DOHH2 (cell line): ENCODE measurements around the gene TBX20.

Experiments used
- H3F3A ChIP-seq: fragments of 200-600 bp; sonication (generic), shearing (Covaris generic); 2 replicates; pipeline ENCODE4 v1.6.0; 2016; ENCODE audit warnings: antibody characterized with exemption, mild to moderate bottlenecking; ENCODE audit not compliant: control insufficient read depth, insufficient read depth
- H3K27ac ChIP-seq: fragments of 200-600 bp; sonication (generic); 2 replicates; pipeline ENCODE4 v1.5.1; 2014; ENCODE audit warnings: low read depth, mild to moderate bottlenecking, low read length, moderate library complexity
- H3K27me3 ChIP-seq: fragments of 200-600 bp; sonication (generic); 2 replicates; pipeline ENCODE4 v1.6.1; 2014; ENCODE audit warnings: mild to moderate bottlenecking, low read length, mixed read lengths; ENCODE audit not compliant: control insufficient read depth
- H3K36me3 ChIP-seq: fragments of 200-600 bp; sonication (generic); 2 replicates; pipeline ENCODE4 v1.6.1; 2014; ENCODE audit warnings: mild to moderate bottlenecking, low read length, moderate library complexity, mixed read lengths; ENCODE audit not compliant: control insufficient read depth
- H3K4me1 ChIP-seq: fragments of 200-600 bp; sonication (generic); 2 replicates; pipeline ENCODE4 v1.6.1; 2014; ENCODE audit warnings: mild to moderate bottlenecking, low read length, mixed read lengths; ENCODE audit not compliant: control insufficient read depth
- H3K4me2 ChIP-seq: fragments of 200-600 bp; sonication (generic); 2 replicates; pipeline ENCODE4 v1.6.0; 2014; ENCODE audit warnings: mild to moderate bottlenecking, low read length, moderate library complexity
- H3K4me3 ChIP-seq: fragments of 200-600 bp; sonication (generic); 2 replicates; pipeline ENCODE4 v1.5.1; 2014; ENCODE audit warnings: mild to moderate bottlenecking, low read length, mixed read lengths
- H3K79me2 ChIP-seq: fragments of 200-600 bp; sonication (generic); 2 replicates; pipeline ENCODE4 v1.6.1; 2014; ENCODE audit warnings: mild to moderate bottlenecking, low read length, mixed read lengths; ENCODE audit not compliant: control insufficient read depth
- H3K9me2 ChIP-seq: fragments of 200-600 bp; sonication (generic); replicated peaks from 2 replicates; pipeline ENCODE4 v1.6.1; 2014; ENCODE audit warnings: mild to moderate bottlenecking, low read length, mixed read lengths; ENCODE audit not compliant: control insufficient read depth
- H3K9me3 ChIP-seq: fragments of 200-600 bp; sonication (generic); 2 replicates; pipeline ENCODE4 v1.6.1; 2014; ENCODE audit warnings: antibody characterized with exemption, low read length, mixed read lengths; ENCODE audit not compliant: control insufficient read depth, insufficient read depth
- H4K20me1 ChIP-seq: fragments of 200-600 bp; sonication (generic); 2 replicates; pipeline ENCODE4 v1.6.0; 2014; ENCODE audit warnings: low read depth, mild to moderate bottlenecking, antibody characterized with exemption, low read length, moderate library complexity; ENCODE audit not compliant: control insufficient read depth, insufficient read depth
- CTCF ChIP-seq: fragments of 200-600 bp; sonication (generic); IDR thresholded peaks from one replicate; pipeline ENCODE4 v1.5.1; 2014; ENCODE audit warnings: antibody characterized with exemption, mild to moderate bottlenecking, low read depth, low read length; ENCODE audit not compliant: poor library complexity, severe bottlenecking
- EZH2phosphoT487 ChIP-seq: fragments of 200-600 bp; sonication (generic); IDR thresholded peaks from 2 replicates; pipeline ENCODE4 v1.6.1; 2017; ENCODE audit warnings: borderline replicate concordance, mild to moderate bottlenecking, antibody characterized with exemption, low read length, moderate library complexity, mixed read lengths

TBX20 gene

GRCh38 chr7:35248576-35249536, 5.0 kb downstream of the TBX20 start:
- Histone ChIP-seq H4K20me1 (no peaks in the 10 kb centered on the region), H3K9me3 (no peaks in the 10 kb centered on the region), H3F3A (no peaks in the 10 kb centered on the region), H3K4me3 (no peak overlapping the region), H3K36me3 (no peaks in the 10 kb centered on the region), H3K79me2 (no peaks in the 10 kb centered on the region), H3K27ac (no peak overlapping the region), H3K27me3 (peaks cover 66% of the 10 kb centered on the region), H3K4me2 (no peak overlapping the region), H3K9me2 (no peaks in the 10 kb centered on the region), H3K4me1 (no peaks in the 10 kb centered on the region; the same call in 1 of the 2 replicates)
- TF ChIP-seq CTCF (no peak), EZH2phosphoT487 (no peak)

DNA sequence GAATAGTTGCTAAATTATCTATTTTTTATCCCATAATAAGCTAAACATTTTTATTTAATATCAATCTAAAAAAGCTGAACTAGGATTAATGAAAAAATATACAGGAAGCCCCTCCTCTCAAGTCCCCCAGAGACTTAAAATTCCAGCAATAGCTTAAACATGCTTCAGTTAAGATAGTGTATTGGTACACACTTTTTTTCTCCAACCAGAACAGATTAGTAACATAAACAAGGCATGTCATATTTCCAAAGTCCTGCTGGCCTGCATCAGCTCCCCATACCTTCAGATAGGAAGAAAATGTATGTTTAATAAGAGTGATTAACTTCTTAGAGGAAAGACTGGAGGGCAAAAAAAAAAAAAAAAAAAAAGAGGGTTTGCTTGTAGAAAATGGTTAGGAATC, 7.1 kb downstream of the TBX20 start:
- H3F3A ChIP-seq = no peaks in the 10 kb centered on the region
- H3K4me3 ChIP-seq = no peak overlapping the region
- H3K27me3 ChIP-seq = peaks cover 60% of the 10 kb centered on the region
- no peaks in the 10 kb centered on the region for H3K9me2 ChIP-seq
- no peak overlapping the region for H3K27ac ChIP-seq
- no peaks in the 10 kb centered on the region for H3K79me2 ChIP-seq
- H3K9me3 ChIP-seq = no peaks in the 10 kb centered on the region
- H3K36me3 ChIP-seq = no peaks in the 10 kb centered on the region
- no peak overlapping the region for H3K4me2 ChIP-seq
- no peaks in the 10 kb centered on the region; the same call in 1 of the 2 replicates for H3K4me1 ChIP-seq
- H4K20me1 ChIP-seq = no peaks in the 10 kb centered on the region
- TF ChIP-seq CTCF = no peak
- TF ChIP-seq EZH2phosphoT487 = no peak

DNA sequence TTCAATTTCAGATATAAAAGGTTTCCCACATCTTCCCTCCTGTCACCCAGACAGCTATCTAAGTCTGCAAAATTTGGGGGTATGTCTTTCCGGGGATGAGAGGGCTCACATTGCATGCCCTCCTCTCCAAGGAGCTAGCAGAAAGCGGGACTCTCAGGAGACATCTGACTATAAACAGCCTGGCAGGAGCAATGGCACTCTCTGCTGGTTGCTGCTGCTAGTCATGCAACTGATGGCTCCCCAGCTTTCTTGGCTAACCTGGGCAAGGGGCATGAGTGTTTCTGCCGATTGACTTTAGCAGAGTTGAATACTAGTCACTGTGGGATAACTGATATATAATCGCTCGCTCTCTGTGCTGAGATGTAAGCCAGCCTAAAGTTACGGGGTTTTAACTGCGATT, 12.0 kb downstream of the TBX20 start:
- Histone ChIP-seq H3K27ac (no peak overlapping the region), H3K4me2 (no peak overlapping the region), H4K20me1 (no peaks in the 10 kb centered on the region), H3K4me1 (no peaks in the 10 kb centered on the region), H3K4me3 (no peak overlapping the region), H3K79me2 (no peaks in the 10 kb centered on the region), H3F3A (no peaks in the 10 kb centered on the region), H3K9me2 (no peaks in the 10 kb centered on the region), H3K36me3 (no peaks in the 10 kb centered on the region), H3K27me3 (peaks cover 20% of the 10 kb centered on the region), H3K9me3 (no peaks in the 10 kb centered on the region)
- no peak for TF ChIP-seq CTCF
- no peak for TF ChIP-seq EZH2phosphoT487
